ENCODE data around the gene RGL1. TPM values are rescaled to one million over a fixed set of nuclear protein-coding genes. Genes with fewer than 3 reads are reported as not detected.

Gene RGL1
- total RNA-seq, 4 donors from 2014 or later, result 9.3 to 36.3 (median 16.3) TPM

DNA sequence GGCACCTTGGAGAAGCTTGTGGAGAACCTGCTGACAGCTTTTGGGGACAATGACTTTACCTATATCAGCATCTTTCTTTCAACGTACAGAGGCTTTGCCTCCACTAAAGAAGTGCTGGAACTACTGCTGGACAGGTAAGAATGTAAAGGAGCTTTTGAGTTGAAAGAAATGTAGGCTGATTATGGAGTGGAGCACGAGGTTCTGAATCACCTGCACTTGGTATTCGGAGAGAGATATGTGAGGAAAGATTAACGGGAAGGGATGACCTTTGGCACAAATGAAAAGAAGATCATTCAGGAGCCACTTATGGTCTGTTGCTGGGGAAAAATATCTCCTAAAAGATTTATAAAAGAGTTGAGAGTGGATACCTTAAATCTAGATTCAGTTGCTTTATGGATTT lies 42.7 kb downstream of the RGL1 start:
- no peaks in the 10 kb centered on the region for H3K9me3 ChIP-seq
- H3K36me3 ChIP-seq, result no peaks in the 10 kb centered on the region
- H3K4me1 ChIP-seq, result peaks cover 0 to 10% of the 10 kb centered on the region in 2 donors
- H3K27ac ChIP-seq, result no peak overlapping the region
- WGBS, 2 donors, result 77 to 84% methylated on average over 4 of the region's 4 CpGs
- DNase-seq, result no peak
- no peak for TF ChIP-seq POLR2A (IDR thresholded peaks at IDR 0.05)
- TF ChIP-seq, protein P1, sequence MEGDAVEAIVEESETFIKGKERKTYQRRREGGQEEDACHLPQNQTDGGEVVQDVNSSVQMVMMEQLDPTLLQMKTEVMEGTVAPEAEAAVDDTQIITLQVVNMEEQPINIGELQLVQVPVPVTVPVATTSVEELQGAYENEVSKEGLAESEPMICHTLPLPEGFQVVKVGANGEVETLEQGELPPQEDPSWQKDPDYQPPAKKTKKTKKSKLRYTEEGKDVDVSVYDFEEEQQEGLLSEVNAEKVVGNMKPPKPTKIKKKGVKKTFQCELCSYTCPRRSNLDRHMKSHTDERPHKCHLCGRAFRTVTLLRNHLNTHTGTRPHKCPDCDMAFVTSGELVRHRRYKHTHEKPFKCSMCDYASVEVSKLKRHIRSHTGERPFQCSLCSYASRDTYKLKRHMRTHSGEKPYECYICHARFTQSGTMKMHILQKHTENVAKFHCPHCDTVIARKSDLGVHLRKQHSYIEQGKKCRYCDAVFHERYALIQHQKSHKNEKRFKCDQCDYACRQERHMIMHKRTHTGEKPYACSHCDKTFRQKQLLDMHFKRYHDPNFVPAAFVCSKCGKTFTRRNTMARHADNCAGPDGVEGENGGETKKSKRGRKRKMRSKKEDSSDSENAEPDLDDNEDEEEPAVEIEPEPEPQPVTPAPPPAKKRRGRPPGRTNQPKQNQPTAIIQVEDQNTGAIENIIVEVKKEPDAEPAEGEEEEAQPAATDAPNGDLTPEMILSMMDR (IDR thresholded peaks at IDR 0.05), result no peak
- H3K4me3 ChIP-seq (replicated peaks in 1 of 3), result no peak overlapping the region
- intact Hi-C loops (cut with DNase I), result no loop called here
- H3K27me3 ChIP-seq, result no peaks in the 10 kb centered on the region

DNA sequence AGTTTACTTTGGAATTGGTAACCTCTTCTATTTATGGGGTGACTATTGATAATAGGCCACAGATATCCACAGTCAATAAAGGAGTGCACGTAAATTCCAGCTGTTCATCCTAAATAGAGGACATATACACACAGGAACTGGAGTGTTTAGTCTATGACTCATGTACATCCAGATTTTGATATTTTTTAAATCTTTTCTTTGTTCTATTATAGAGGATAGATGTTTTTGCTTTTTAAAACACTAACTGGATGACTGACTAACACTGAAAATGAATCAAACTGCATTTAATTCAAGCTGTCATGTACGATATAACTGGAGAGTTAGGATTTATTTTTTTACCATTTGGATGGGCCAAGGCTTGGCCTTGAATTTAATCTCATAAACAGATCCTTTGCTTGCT lies 45.9 kb downstream of the RGL1 start:
- no peak for DNase-seq
- TF ChIP-seq POLR2A (IDR thresholded peaks at IDR 0.05), result no peak
- TF ChIP-seq, protein P1 (IDR thresholded peaks at IDR 0.05), result no peak
- Histone ChIP-seq H3K27ac (no peak overlapping the region), H3K9me3 (no peaks in the 10 kb centered on the region), H3K27me3 (no peaks in the 10 kb centered on the region), H3K4me3 (replicated peaks in 1 of 3) (no peak overlapping the region), H3K36me3 (no peaks in the 10 kb centered on the region), H3K4me1 (no peaks in the 10 kb centered on the region)
- WGBS, 2 donors, result 83 to 87% methylated on average over 2 of the region's 2 CpGs
- intact Hi-C loops (cut with DNase I), result no loop called here

DNA sequence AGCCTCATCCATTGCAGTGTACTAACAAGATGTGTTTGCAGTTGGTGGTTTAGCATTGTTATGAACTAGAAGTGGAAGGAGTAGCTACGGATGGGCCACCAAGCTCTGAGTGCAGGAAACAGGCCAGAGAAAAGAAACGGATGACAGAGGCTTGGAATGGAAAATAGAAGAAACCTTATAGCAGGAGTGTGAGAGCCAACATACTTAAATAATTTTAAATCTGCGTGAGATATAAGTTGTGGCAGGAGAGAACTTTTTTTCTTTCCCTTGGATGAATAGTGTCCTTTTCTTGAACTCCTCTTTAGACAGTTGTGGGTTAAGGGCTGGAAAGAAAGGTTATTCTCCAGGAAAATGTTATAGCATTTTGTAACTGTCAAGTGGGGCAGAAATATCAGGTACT lies 54.2 kb downstream of the RGL1 start:
- no peak overlapping the region for H3K27ac ChIP-seq
- H3K27me3 ChIP-seq, result no peaks in the 10 kb centered on the region
- TF ChIP-seq POLR2A (IDR thresholded peaks at IDR 0.05), result no peak
- TF ChIP-seq, protein P1 (IDR thresholded peaks at IDR 0.05), result no peak
- H3K4me3 ChIP-seq (replicated peaks in 1 of 3), result no peak overlapping the region
- H3K4me1 ChIP-seq, result no peaks in the 10 kb centered on the region
- intact Hi-C loops (cut with DNase I), result no loop called here
- no peak for DNase-seq
- no peaks in the 10 kb centered on the region for H3K36me3 ChIP-seq
- 83 to 86% methylated on average over 3 of the region's 3 CpGs for WGBS, 2 donors
- no peaks in the 10 kb centered on the region for H3K9me3 ChIP-seq

DNA sequence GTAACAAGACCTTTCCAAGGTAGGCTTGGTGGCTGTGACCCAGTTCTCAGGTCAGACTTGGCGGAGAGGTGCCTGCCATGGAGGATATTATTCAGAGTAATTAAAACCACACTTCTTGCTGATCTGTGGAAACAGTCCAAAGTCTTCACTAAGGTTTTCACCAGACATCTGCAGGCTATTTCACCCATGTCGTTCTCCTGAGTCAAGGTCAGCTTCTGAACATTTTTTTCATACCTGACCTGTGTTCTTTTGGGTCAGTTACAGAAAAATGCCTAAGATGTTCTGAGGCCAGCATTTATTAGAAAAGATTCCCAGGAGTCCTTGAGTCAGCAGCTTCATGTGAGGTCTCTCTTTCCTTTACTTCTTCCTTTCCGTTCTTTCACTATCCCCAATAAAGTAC lies 54.9 kb downstream of the RGL1 start:
- H3K4me1 ChIP-seq, result no peaks in the 10 kb centered on the region

DNA sequence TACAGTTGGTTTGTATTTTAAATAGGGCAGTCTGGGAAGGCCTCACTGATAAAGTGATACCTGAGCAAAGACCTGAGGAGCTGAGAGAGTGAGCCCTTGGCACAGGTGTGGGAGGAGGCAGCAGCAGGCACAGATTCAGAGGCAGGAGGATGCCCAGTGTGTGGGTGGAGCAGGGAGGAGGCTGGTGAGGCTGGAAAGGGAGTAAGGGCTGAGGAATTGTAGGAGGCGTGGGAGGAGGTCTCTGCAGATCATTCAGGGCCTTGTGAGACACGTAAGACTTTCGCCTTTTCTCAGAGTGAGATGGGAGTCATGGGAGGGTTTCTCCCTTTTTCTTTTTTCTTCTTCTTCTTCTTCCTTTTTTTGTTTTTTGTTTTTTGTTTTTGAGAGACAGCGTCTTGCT lies 58.0 kb downstream of the RGL1 start:
- Histone ChIP-seq H3K27ac (no peak overlapping the region), H3K36me3 (no peaks in the 10 kb centered on the region), H3K4me1 (no peaks in the 10 kb centered on the region), H3K4me3 (replicated peaks in 1 of 3) (no peak overlapping the region), H3K27me3 (no peaks in the 10 kb centered on the region), H3K9me3 (no peaks in the 10 kb centered on the region)
- no peak for DNase-seq
- TF ChIP-seq POLR2A (IDR thresholded peaks at IDR 0.05), result no peak
- TF ChIP-seq, protein P1 (IDR thresholded peaks at IDR 0.05), result no peak
- 95 to 96% methylated on average over 4 of the region's 4 CpGs for WGBS, 2 donors
- intact Hi-C loops (cut with DNase I), result no loop called here

More for the DNA sequence above, 54.9 kb downstream of the RGL1 start:
- Histone ChIP-seq H3K36me3 (no peaks in the 10 kb centered on the region), H3K27me3 (no peaks in the 10 kb centered on the region), H3K9me3 (no peaks in the 10 kb centered on the region), H3K27ac (no peak overlapping the region), H3K4me3 (replicated peaks in 1 of 3) (no peak overlapping the region)
- intact Hi-C loops (cut with DNase I), result no loop called here
- 81 to 86% methylated on average over 3 of the region's 3 CpGs for WGBS, 2 donors
- TF ChIP-seq, protein P1 (IDR thresholded peaks at IDR 0.05), result no peak
- no peak for TF ChIP-seq POLR2A (IDR thresholded peaks at IDR 0.05)
- DNase-seq, result no peak
